Aorta (tissue), 5 donors: Measurements from ENCODE around the gene XG. TPM values are rescaled to one million over a fixed set of nuclear protein-coding genes. Genes with fewer than 3 reads are reported as not detected.
"Not testable (repeated sequence)": the region's sequence is repeated elsewhere in the genome, so short reads cannot be mapped to it uniquely, and the experiment has no call there.

Source experiments
- ATAC-seq: fragments of 200-7000 bp; cut with Tn5 transposase; one replicate; pipeline ENCODE4 v1.9.1; 2022; ENCODE audit warnings: moderate library complexity; ENCODE audit not compliant: low FRiP score
- DNase-seq, 2 donors: peaks; one replicate each; pipeline ENCODE4 v3.0.0-alpha.2; 2020
- H3K27ac ChIP-seq, 2 donors: one replicate each; pipeline ENCODE4 v1.5.1; 2013; ENCODE audit warnings: low read length in 2 of 2, mild to moderate bottlenecking in 2 of 2, moderate library complexity in 2 of 2, control low read depth in 1 of 2, inconsistent platforms in 1 of 2, low read depth in 1 of 2
- H3K27me3 ChIP-seq, 2 donors: one replicate each; pipeline ENCODE4 v1.6.1; 2013; ENCODE audit warnings: control low read depth in 1 of 2, low read length in 1 of 2, mild to moderate bottlenecking in 1 of 2, moderate library complexity in 1 of 2; ENCODE audit not compliant: insufficient read depth in 2 of 2, control insufficient read depth in 1 of 2
- H3K36me3 ChIP-seq, 2 donors: one replicate each; pipeline ENCODE4 v1.6.1; 2013; ENCODE audit warnings: control low read depth in 1 of 2, low read length in 1 of 2, mild to moderate bottlenecking in 1 of 2; ENCODE audit not compliant: insufficient read depth in 2 of 2, control insufficient read depth in 1 of 2
- H3K4me1 ChIP-seq, 2 donors: one replicate each; pipeline ENCODE4 v1.6.1; 2013; ENCODE audit warnings: low read length in 2 of 2, control low read depth in 1 of 2, mild to moderate bottlenecking in 1 of 2, moderate library complexity in 1 of 2; ENCODE audit not compliant: insufficient read depth in 2 of 2, control insufficient read depth in 1 of 2
- H3K4me3 ChIP-seq, 2 donors: one replicate each; pipeline ENCODE4 v1.5.1; 2013; ENCODE audit warnings: low read length in 2 of 2, control low read depth in 1 of 2, mild to moderate bottlenecking in 1 of 2
- H3K9me3 ChIP-seq: one replicate; pipeline ENCODE4 v1.6.1; 2013; ENCODE audit warnings: mild to moderate bottlenecking, low read length; ENCODE audit not compliant: control insufficient read depth
- WGBS, 2 donors: extraction: QIAGEN DNeasy Blood & Tissue Kit; methylation state at CpG; one replicate each; pipeline ENCODE4 v1.1.7; 2013; 5-methylcytosine and 5-hydroxymethylcytosine counted together
- intact Hi-C, 2 donors: fragments of 100-400 bp; cut with DNase I; formaldehyde crosslinking; loops; one replicate each; pipeline versions ENCODE4 v1.14.2 to v1.15.0; 2022
- polyA plus RNA-seq, 2 donors: library from polyadenylated mRNA; stranded (reverse); fragments of 200-250 nt; gene quantifications; one replicate each; pipeline ENCODE4 v1.2.3, GENCODE V29; 2013
- total RNA-seq, 2 donors: library from RNA; stranded (reverse); fragmentation: NEBNext Ultra II Directional; extraction: Animal tissue kit (Norgen Biotek cat#: 25700); gene quantifications; one replicate each; pipeline ENCODE4 v1.2.1, GENCODE V29; 2021
- donor health status: healthy with polysubstance abuse.
- donor health status: Bipolar disorder and iron deficiency.
- donor health status: DM: no; HTN: no; CAD: no.
- donor health status: DM: no; HTN: no; CAD: no.
- donor health status: DM: yes; HTN: yes; CAD: no.

Gene XG
- total and polyA plus RNA-seq, 4 donors: 4.4 to 9.0 (median 7.0) TPM

DNA sequence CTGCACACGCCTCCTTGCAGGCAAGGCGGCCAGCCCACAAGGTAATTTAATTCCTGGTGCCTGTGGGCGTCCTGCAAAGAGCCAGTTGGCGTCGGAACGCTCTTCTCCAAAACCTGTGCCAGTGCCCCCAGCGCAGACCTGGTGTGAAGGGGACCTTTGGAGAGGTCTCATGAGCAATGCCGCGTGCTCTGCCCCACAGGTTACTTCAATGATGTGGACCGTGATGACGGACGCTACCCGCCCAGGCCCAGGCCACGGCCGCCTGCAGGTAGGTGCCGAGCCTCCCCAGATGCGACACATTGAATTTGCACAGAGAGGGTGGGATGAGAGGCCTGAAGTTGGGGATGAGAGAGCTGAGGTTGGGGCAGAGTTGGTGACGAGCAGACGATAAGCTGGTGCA, 42.5 kb downstream of the XG start:
- no peaks in the 10 kb centered on the region for H3K9me3 ChIP-seq
- ATAC-seq (no peak), DNase-seq (no peak)
- no peaks in the 10 kb centered on the region for H3K27me3 ChIP-seq
- H3K4me3 ChIP-seq: no peak overlapping the region
- 88 to 96% methylated on average over 19 of the region's 19 CpGs for WGBS, 2 donors
- H3K4me1 ChIP-seq: no peaks in the 10 kb centered on the region
- no peaks in the 10 kb centered on the region for H3K36me3 ChIP-seq
- intact Hi-C loops: no loop called here
- H3K27ac ChIP-seq: no peak overlapping the region

DNA sequence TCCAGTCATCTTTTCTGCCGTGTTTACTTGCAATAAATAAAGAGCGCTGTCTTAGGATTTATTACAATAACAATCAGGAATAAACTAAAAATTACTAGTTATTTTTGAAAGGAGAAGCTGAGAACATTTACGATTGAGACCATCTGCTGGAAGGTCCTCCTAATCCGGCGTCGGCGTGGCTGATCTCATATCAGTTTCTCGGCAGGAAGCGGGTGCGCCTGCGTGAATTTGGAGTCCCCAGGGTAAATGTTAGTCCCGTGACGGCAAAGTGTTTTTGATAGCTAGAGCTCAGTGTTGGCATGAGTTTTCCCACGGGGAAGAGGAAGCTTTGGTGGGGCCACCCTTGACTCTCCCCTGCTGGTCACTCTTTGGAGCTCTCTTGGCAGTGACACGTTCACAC, 45.0 kb downstream of the XG start:
- H3K4me3 ChIP-seq, H3K9me3 ChIP-seq, H3K4me1 ChIP-seq, DNase-seq, intact Hi-C loops, ATAC-seq, H3K36me3 ChIP-seq, H3K27me3 ChIP-seq, H3K27ac ChIP-seq: not testable (repeated sequence)
- WGBS, 2 donors: 64 to 65% methylated on average over 15 of the region's 15 CpGs

DNA sequence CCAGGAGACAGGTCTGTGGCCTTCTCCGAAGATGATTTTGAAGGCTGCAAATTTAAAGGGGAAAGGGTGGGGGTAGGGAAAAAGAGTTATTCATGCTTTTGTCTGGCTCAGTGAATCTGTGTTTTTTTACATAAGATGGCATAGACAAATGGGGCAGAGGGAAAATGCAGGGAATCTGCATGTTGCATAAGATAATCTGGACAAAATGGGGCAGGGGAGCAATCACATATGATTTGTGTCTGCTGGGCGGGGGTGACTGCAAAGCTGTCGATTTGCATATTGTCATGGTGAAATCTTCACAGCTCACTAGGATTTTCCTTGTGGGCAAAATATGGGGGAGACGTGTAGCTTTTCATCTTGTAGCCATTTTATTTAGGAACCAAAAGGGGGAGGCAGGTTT, 47.5 kb downstream of the XG start:
- no peak overlapping the region for H3K27ac ChIP-seq
- intact Hi-C loops: no loop called here
- H3K27me3 ChIP-seq: no peaks in the 10 kb centered on the region
- no peak overlapping the region for H3K4me3 ChIP-seq
- DNase-seq (no peak), ATAC-seq (no peak)
- 47 to 62% methylated on average over 4 of the region's 4 CpGs for WGBS, 2 donors
- no peaks in the 10 kb centered on the region for H3K36me3 ChIP-seq
- no peaks in the 10 kb centered on the region for H3K4me1 ChIP-seq
- no peaks in the 10 kb centered on the region for H3K9me3 ChIP-seq

DNA sequence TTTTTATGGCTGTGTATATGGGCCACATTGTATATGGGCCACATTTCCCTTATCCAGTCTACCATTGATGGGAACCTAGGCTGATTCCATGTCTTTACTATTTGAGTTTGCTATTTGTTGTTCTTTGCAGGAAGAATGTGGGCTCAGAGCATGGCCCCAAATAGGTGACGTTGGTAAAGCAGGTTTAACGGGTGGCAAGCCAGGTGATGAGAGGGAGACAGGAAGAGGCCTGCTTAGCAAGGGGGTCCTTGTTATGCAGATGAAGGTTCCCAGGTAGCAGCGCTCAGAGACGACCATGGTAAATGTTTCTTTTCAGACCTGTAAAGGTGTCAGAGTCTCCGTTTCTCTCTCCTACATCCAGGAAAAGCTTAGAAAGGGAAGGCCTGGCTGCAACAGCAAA, 48.1 kb downstream of the XG start:
- 43 to 77% methylated on average over 5 of the region's 5 CpGs for WGBS, 2 donors

DNA sequence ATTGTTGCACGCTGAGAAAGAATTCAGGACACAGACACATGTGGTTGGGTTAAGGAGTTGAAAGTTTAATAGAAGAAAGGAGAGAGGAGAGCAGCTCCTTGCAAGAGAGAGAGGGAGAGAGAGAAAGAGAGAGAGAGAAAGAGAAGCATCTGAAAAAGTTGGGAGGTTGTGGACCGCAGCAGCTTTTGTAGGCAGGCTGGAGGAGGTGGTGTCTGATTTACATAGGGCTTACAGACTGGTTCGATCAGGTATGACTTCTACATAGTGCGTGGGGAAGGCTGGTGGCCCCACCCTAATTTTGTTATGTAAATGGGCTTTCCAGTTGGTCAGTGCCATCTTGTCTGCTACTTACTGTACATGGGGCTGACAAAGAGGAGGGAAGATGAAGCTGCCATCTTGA, 49.4 kb downstream of the XG start:
- Histone ChIP-seq H3K36me3 (no peaks in the 10 kb centered on the region), H3K4me3 (no peak overlapping the region), H3K9me3 (no peaks in the 10 kb centered on the region), H3K27ac (no peak overlapping the region), H3K27me3 (no peaks in the 10 kb centered on the region), H3K4me1 (no peaks in the 10 kb centered on the region)
- 85% methylated on average over 4 of the region's 4 CpGs for whole genome bisulfite sequencing, 2 donors
- DNase-seq (no peak), ATAC-seq (no peak)
- intact Hi-C loops: no loop called here

More for the DNA sequence above, 48.1 kb downstream of the XG start:
- DNase-seq, intact Hi-C loops, H3K27me3 ChIP-seq, H3K27ac ChIP-seq, H3K9me3 ChIP-seq, ATAC-seq, H3K36me3 ChIP-seq, H3K4me1 ChIP-seq, H3K4me3 ChIP-seq: not testable (repeated sequence)

DNA sequence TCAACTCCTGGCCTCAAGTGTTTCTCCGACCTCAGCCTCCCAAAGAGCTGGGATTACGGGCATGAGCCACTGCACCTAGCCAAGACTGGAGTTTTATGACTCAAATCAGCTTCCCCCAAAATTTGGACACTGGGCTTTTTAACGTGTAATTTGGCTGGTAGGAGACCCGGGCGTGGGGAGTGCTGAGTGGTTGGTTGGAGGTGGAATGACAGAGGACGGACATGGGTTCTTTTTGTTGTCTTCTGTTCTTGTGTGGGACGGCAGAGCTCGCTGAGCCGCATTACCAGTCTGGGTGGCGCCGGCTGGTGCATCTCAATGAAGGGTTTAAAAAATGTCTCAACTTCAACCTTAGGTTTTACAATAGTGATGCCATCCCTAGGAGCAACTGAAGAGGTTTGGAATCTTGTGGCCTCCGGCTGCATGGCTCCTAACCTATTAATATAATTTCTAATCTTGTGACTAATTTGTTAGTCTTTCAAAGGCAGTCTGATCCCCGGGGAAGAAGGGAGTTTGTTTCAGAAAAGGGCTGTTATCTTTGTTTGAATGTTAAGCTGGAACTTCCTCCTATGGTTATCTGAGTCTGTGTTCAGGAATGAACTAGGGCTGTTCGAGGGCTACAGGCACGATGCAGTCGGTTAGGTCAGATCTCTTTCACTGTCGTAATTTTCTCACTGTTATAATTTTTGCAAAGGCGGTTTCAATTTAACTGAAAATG, 50.7 kb downstream of the XG start:
- H3K9me3 ChIP-seq, intact Hi-C loops, H3K27me3 ChIP-seq, ATAC-seq, H3K36me3 ChIP-seq, H3K4me1 ChIP-seq, DNase-seq, H3K4me3 ChIP-seq, H3K27ac ChIP-seq: not testable (repeated sequence)
- WGBS, 2 donors: 47 to 58% methylated on average over 17 to 18 of the region's 18 CpGs

DNA sequence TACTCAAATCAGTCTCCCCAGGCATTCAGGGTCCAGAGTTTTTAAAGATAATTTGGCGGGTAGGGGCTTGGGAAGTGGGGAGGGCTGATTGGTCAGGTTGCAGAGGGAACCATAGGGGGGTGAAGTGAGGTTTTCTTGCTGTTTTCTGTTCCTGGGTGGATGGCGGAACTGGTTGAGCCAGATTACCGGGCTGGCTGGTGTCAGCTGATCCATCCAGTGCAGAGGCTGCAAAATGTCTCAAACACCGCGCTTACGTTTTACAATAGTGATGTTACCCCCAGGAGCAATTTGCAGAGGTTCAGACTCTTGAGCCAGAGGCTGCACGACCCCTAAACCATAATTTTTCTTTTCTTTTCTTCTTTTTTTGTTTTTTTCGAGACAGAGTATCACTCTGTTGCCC, 51.6 kb downstream of the XG start:
- H3K9me3 ChIP-seq, ATAC-seq, H3K27me3 ChIP-seq, intact Hi-C loops, DNase-seq, H3K27ac ChIP-seq, H3K36me3 ChIP-seq, H3K4me3 ChIP-seq, H3K4me1 ChIP-seq: not testable (repeated sequence)
- 77 to 82% methylated on average over 8 of the region's 8 CpGs for WGBS, 2 donors

DNA sequence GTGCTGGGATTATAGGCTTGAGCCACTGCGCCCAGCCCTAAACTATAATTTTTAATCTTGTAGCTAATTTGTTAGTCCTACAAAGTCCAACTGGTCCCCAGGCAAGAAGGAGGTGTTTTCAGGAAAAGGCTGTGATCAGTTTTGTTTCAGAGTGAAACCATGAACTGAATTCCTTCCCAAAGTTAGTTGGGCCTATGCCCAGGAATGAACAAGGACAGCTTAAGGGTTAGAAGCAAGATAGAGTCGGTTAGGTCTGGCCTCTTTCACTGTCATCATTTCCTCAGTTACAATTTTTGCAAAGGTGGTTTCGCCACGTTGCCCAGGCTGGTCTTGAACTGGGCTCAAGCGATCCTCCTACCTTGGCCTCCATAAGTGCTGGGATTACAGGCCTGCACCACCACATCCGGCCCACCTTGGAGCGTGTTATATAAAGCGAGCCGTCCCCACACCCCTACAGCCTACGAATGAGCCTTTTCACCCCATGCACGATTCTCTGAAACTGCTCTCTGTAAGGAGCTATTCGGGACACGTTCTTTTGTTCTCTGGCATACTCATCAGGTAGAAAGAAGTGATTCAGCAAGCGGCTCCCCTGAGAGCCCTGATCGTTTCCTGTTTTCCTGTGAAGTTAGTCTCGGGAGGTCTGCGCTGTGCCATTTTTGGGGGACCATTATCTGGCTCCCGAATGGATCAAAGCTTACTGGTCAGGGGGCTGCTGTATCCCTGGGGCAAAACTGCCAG, 52.4 kb downstream of the XG start:
- H3K36me3 ChIP-seq, intact Hi-C loops, H3K4me3 ChIP-seq, H3K9me3 ChIP-seq, H3K4me1 ChIP-seq, H3K27me3 ChIP-seq, DNase-seq, H3K27ac ChIP-seq: not testable (repeated sequence)
- peak; percentile 33 for ATAC-seq
- 57 to 65% methylated on average over 16 to 18 of the region's 18 CpGs for WGBS, 2 donors

DNA sequence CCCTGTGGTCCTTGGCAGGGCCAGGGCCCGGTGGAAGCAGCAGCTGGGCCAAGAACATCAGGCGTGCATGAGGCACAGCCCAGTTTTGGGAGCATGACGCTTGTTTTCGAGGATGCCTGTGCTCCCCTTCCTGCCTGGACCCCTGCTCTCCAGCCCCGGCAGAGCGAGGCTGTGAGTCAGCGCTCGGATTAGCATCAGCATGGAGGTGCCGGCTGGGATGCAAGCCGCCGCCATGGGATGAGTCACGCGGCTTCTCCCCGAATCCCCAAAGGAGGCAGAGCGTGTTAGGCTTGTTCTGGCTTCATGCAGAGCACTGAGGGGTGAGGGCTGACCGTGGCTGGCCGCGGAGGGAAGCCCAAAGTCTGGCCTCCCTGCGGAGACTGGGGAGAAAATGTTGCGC, 53.0 kb downstream of the XG start:
- H3K4me1 ChIP-seq, H3K27me3 ChIP-seq, H3K36me3 ChIP-seq, H3K4me3 ChIP-seq, intact Hi-C loops, H3K9me3 ChIP-seq: not testable (repeated sequence)
- H3K27ac ChIP-seq: peak overlapping the region in 1 of 2 donors; percentile 3
- DNase-seq (peak; percentile 75 to 87), ATAC-seq (peak; percentile 88)
- 39 to 45% methylated on average over 20 of the region's 20 CpGs for WGBS, 2 donors
